Measurements from ENCODE around the gene OR52N1.

Gene OR52N1

GRCh38 chr11:5737091-5737490 is 54.0 kb downstream of the OR52N1 start:
- Histone ChIP-seq H3K36me3 (ENCODE audit: control insufficient read depth, insufficient read depth, low read length) (no peaks in the 10 kb centered on the region), H3K4me1 (ENCODE audit: control insufficient read depth, insufficient read depth, low read length, poor library complexity, severe bottlenecking) (no peaks in the 10 kb centered on the region), H3K4me3 (ENCODE audit: insufficient read depth, low read depth, low read length, poor library complexity, severe bottlenecking) (no peak overlapping the region), H3K27ac (ENCODE audit: insufficient read depth, low read length, poor library complexity, severe bottlenecking) (no peak overlapping the region), H3K9me3 (ENCODE audit: control insufficient read depth, low read length) (no peaks in the 10 kb centered on the region), H3K27me3 (replicated peaks; ENCODE audit: control insufficient read depth, insufficient read depth, low read length, poor library complexity, severe bottlenecking) (no peaks in the 10 kb centered on the region)
- DNase-seq, result no peak

Measured in effector memory CD4-positive, alpha-beta T cell (primary cell).